ENCODE measurements around the gene CCDC71.

- TF ChIP-seq GABPA (IDR thresholded peaks at IDR 0.05; ENCODE audit: low read depth) (no peak), CTCF (IDR thresholded peaks at IDR 0.05; ENCODE audit: insufficient read depth, low read length) (no peak), POLR2AphosphoS5 (IDR thresholded peaks at IDR 0.05; ENCODE audit: low read depth) (no peak), SPI1 (IDR thresholded peaks at IDR 0.05; ENCODE audit: borderline replicate concordance, low read depth) (no peak)
- TF ChIP-seq, protein P1, sequence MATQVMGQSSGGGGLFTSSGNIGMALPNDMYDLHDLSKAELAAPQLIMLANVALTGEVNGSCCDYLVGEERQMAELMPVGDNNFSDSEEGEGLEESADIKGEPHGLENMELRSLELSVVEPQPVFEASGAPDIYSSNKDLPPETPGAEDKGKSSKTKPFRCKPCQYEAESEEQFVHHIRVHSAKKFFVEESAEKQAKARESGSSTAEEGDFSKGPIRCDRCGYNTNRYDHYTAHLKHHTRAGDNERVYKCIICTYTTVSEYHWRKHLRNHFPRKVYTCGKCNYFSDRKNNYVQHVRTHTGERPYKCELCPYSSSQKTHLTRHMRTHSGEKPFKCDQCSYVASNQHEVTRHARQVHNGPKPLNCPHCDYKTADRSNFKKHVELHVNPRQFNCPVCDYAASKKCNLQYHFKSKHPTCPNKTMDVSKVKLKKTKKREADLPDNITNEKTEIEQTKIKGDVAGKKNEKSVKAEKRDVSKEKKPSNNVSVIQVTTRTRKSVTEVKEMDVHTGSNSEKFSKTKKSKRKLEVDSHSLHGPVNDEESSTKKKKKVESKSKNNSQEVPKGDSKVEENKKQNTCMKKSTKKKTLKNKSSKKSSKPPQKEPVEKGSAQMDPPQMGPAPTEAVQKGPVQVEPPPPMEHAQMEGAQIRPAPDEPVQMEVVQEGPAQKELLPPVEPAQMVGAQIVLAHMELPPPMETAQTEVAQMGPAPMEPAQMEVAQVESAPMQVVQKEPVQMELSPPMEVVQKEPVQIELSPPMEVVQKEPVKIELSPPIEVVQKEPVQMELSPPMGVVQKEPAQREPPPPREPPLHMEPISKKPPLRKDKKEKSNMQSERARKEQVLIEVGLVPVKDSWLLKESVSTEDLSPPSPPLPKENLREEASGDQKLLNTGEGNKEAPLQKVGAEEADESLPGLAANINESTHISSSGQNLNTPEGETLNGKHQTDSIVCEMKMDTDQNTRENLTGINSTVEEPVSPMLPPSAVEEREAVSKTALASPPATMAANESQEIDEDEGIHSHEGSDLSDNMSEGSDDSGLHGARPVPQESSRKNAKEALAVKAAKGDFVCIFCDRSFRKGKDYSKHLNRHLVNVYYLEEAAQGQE (IDR thresholded peaks at IDR 0.05; ENCODE audit: insufficient replicate concordance, low read depth): no peak
Measured at GRCh38 chr3:49119439-49119838, 46.7 kb downstream of the CCDC71 start.

Measured in HL-60 (cell line).